HG02884 (cell line): ENCODE measurements around the gene PPP1R37.

Source experiments
- ATAC-seq: cut with Tn5 transposase; IDR thresholded peaks from one replicate; pipeline ENCODE4 v1.9.1; 2021; ENCODE audit warnings: mild to moderate bottlenecking, moderate library complexity; ENCODE audit not compliant: unreplicated experiment

PPP1R37 gene

DNA sequence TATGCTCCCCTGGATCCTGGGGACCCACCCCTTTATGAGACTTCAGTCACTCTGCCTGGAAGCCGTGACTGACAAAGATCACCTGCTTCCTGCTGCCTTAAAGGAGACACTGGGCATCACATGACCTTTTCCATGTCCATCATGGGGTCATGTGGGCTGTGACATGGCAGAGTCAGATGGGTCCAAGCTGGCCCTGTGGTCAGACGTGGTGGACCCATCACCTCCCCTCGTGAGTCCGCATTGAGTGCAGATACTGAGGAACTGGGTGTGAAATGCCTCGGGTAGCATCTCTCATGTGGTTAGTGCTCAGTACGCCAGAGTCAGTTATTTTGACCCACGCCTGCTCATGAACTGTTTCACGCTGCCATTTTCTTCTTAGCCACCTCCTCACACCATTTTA lies 40.7 kb downstream of the PPP1R37 start:
- no peak for ATAC-seq

DNA sequence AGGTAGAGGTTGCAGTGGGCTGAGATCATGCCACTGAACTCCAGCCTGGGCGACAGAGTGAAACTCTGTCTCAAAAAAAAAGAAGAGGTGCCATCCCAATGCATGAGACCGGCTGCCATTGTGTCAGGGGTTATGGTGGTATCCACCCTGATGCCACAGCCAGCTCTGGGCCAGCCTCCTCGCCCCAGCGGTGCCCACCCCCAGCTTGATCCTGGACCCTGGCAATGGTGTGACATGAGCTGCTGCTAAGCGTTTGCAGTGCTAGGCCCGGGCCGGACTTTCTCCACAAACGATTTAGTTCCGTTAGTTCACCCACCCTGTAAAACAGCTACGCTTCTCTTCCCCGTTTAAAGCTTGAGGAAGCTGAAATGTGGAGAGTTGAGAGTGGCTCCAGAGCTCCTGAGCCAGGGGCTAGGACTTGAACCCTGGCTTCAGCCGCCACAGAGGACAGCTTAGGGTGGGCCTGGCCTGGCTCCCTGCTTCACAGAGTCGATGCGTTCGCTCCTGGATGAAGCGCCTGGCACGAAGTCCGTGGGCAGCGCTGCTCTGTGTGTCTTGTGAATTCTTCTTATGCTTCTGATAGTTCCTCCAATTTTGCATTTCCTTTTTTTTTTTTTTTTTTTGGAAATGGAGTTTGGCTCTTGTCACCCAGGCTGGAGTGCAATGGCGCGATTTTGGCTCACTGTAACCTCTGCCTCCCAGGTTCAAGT lies 42.4 kb downstream of the PPP1R37 start:
- ATAC-seq, result no peak

DNA sequence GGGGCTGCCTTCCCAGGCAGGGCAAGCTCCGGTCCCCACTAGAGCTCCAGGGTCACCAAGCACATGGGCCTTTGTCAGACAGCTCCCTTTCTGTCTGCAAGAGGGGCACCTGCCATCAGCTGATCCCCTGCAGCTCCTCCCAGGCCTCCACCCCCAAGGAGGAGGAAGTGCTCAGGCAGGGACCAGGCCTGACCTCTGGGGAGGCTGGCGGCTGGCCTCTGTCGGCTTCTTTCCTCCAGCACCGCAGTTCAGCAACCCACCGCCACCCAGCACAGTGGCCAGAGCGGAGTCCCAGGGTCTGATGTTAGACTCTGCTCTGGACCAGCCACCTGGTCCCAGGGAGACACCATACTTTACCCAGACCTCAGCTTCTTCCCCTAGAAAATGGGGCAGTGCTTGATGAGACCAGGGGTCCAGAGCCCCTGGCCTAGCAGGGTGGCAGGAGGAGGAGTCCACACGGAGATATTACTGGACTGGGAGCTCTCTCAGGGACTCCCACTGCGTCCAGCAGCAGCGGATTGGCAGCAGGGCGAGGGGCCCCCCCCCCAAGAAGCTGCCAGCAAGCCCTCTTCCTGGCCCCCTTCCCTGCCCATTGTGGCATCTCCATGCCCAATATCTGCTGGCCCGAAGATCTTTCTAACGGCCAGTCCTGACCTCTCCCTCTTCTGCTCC lies 43.7 kb downstream of the PPP1R37 start:
- ATAC-seq, result no peak

DNA sequence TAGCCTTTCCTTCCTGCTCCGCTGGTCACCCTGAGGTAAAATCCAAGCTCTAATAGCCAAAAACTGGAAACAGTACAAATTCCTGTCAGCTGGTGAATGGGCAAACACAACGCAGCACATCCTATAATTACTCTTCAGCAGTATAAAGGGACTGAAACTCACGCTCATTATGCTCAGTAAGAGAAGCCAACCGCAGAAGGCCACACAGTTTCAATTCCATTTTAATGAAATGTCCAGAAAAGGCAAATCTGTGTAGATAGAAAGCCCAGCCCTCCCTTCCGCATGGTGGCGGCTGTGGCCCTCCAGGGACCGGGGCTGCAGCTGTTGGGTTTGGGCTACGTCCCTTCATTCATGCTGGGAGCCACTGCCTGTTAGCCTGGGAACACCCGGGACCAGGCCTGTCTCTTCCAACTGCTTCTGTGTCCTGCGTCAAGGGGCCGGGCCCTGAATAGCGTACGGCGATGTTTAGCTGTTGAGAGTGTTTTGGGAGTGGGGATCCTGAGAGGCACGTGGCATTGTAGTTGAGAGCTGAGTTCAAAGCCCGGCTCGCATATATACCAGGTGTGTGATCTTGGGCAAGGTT lies 44.3 kb downstream of the PPP1R37 start:
- no peak for ATAC-seq

DNA sequence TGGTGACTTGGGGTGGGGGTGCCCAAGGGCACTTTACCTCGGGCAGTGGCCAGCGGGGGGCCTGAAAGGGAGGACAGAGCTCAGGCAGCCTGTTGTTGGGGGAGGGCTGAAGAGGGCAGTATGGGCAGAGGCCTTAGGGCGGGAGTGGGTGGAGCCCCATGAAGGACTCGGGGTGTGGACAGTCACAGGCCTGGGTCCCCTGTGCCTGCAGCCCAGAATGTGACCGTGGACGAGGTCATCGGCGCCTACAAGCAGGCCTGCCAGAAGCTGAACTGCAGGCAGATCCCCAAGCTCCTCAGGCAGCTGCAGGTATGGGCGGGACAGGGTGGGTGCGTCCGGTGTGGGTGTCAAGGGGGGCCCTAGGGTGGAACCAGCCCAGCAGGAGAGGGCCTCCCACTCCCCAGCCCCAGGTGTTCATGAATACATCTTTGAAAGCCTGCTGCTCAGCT lies 45.3 kb downstream of the PPP1R37 start:
- ATAC-seq, result no peak

DNA sequence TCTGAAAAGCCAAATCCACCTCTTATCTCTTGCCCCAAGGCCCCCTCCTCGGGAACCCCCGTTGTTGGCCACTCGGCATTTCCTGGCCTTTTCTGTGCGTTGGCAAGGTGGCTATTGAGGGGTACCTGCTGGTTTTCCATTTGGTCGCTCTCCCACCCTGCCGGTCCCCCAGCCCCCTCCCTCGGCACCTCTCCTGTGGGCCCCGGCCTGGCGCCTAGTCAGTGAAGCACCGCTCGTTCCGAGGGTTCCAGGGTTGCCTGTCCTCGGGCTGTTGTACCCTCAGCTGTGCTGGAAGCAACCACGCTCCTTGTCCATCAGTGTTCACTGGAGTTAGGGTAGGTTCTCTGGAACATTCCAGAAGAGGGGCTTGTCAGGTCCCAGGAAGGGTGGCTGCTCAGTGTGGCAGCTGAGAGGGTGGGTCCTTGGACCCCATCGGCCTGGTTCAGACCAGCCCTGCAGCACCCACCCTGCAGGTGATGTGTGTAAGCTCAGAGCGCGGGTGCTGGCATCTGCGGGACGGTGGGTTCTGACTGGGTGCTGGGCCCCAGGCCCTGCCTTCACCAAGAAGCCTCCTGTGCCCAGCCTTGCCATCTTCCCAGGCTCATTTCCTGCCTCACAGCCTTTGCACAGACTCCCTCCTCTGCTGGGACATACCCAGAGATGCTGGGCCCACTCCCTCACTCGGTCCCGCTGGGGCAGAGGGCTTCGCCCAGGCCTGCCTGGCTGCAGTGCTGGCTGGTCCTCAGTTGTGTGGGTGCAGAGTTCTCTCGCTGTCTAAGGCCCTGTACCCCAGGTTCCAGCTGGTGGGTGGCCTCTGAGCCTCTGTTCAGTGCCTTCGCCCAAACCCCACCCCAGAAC lies 46.5 kb downstream of the PPP1R37 start:
- ATAC-seq, result no peak

DNA sequence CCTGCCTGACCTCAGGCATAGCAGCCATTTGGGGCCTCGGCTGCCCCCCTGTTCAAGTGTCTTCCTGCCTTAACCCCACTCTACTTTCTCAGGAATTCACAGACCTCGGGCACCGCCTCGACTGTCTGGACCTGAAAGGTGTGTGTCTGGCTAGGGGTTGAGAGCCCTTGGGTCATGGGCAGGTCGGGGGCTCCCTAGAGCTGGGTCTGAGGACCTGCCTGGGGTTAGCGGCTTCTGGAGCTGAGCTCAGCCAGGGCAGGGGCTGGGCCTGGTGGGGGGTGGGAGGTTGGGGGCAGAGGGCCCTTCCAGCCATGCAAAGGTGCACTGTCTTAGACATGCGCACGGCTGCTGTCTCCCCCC lies 47.1 kb downstream of the PPP1R37 start:
- ATAC-seq, result no peak

DNA sequence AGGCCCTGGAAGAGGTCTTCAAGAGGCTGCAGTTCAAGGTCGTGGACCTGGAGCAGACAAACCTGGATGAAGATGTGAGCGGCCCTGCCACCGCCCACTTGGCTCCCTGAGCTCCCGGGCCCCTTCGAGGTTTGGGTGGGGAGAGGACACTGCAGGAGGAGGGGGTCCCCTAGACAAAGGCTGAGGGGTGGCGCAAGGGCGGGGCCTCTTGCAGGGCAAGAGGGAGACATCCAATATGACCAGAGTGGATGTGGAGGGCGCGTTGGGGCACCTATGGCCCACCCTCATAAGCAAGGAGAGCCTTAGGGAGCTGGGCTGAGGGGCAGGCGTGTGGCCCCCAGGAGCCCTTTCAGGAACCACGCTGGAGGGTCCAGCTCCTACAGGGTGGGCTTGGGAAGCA lies 47.6 kb downstream of the PPP1R37 start:
- no peak for ATAC-seq

DNA sequence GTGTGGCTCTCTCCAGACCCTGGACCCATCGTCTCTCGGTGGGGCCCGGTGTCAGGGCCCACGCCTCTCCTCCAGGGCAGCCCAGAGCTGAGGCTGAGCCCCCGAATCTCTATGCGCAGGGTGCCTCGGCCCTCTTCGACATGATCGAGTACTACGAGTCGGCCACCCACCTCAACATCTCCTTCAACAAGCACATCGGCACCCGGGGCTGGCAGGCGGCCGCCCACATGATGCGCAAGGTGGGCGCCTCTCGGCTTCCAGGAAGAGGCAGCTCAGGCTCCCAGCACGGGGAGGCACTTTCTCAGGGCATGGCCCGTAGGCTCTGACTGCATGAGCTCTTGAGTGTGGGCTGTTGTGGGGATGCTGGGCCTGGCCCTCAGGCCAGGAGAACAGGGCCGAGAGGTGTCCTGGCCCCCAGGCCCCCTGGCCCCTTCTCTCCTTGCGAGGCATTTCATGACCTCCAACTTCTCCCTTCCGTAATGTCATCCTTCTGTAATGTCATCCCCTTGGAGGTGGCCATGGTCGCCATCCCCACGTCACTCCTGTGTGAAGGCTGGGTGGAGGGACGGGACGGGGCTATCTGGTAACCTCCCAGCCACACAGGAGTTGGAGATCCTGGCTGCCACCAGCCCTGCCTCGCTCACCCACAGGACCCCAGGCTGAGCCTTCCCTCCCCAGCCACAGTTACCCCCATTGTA lies 48.4 kb downstream of the PPP1R37 start:
- no peak for ATAC-seq

DNA sequence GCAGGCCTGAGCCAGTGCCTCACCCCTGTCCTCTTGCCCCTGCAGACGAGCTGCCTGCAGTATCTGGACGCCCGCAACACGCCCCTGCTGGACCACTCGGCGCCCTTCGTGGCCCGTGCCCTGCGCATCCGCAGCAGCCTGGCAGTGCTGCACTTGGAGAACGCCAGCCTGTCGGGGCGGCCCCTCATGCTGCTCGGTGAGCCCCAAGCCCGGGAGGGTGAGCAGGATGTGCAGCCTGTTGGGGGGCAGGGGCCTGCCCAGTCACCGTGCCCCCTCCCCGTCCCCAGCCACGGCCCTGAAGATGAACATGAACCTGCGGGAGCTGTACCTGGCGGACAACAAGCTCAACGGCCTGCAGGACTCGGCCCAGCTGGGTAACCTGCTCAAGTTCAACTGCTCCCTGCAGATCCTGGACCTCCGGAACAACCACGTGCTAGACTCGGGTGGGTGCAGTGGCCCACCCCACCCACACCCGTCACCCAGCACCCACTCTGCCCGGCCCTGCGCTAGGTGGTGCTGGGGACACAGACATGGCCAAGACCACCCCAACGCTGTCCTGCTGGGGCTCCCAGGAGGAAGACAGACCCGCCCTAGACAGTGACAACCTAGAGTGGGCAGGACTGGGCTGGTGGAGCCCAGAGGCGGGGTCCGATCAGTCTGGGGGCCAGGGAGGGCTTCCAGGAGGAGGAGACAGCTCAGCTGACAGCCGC lies 49.2 kb downstream of the PPP1R37 start:
- no peak for ATAC-seq

DNA sequence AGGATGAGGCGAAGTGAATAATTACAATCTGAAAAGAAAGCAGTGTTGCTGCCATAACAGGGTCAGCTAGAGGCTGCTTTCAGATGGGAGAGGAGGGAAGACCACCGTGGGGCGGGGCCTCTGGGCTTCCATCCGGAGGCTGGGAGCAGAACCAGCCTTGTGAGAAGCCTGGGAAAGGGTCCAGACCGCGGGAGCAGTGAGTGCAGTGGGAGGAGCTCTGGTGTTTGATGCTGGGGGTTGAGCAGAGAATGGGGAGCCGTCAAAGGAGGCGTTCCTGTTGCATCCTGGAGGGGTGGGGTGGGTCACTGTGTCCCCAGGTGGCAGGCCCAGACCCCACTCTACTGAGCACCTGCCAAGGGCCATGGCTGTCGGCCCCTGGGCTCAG lies 49.7 kb downstream of the PPP1R37 start:
- ATAC-seq, result no peak

DNA sequence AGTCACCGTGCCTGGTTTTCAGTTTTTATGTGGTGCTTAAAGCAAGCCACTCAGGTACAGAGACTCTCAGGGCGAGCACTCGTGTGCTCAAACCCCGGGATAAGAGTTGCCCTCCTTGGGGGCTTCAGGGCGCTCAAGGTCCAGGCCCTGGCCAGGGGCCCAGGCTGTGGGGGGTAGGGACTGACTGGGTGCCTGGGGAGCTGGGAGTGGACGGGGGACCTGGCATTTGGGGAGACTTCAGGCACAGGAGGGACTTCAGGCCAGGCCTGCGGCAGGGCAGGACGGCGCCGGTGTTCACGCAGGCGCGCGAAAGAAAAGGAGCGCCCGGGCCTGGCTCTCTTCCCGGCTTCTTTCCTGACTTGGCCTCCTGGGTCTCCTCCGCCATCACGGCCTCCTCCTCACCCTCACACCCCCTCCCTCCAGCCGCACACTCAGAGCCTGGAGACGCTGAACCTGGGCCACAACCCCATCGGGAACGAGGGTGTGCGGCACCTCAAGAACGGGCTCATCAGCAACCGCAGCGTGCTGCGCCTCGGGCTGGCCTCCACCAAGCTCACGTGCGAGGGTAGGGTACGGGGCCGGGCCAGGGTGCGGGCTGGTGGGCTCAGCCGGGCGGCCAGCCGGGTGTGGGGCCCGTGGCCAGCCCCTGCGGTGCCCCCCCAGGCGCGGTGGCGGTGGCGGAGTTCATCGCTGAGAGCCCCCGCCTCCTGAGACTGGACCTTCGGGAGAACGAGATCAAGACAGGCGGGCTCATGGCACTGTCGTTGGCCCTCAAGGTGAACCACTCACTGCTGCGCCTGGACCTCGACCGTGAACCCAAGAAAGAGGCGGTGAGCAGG lies 51.7 kb downstream of the PPP1R37 start:
- ATAC-seq, result no peak

DNA sequence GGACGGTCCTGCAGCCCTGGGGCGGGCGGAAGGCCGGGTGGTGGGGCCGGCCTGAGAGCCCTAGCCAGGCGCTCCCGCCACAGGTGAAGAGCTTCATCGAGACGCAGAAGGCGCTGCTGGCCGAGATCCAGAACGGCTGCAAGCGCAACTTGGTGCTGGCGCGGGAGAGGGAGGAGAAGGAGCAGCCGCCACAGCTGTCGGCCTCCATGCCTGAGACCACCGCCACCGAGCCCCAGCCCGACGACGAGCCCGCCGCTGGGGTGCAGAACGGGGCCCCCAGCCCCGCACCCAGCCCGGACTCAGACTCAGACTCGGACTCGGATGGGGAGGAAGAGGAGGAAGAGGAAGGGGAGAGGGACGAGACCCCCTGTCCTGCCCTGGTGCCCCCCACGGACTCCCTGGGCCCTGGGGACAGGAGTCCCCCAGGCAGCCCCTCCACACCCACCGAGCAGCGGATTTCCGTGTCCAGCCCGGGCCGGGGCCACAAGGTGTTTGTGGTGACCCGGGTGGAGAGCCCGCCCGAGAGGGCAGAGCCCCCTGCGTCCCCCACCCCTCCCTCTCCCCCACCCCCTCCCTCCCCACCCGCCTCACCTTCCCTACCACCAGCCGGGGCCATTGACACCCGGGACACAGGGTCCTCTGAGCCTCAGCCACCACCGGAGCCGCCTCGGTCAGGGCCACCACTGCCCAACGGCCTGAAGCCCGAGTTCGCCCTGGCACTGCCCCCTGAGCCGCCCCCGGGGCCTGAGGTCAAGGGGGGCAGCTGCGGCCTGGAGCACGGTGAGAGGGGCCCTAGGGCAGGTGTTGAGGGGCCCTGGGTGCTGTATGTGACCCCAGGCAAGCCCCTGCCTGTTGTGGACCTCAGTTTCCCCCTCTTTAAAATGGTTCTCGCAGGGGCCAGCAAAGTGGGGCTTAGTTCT lies 52.6 kb downstream of the PPP1R37 start:
- ATAC-seq, result no peak

DNA sequence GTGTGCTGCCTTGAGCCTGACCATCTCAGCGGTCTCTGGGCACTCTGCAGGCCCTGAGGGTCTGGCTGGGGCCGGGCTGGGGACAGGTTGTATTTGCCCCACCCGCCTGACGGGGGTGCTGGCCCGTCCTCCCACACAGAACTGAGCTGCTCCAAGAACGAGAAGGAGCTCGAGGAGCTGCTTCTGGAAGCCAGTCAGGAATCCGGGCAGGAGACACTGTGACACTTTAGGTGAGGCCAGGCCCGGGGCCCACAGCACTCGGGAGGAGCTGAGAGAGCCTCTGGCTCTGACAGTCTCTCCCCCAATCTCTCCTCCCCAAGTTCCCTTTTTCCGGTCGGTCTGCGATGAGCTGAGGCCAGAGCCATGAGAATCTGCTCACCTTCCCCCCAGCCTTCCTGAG lies 53.3 kb downstream of the PPP1R37 start:
- no peak for ATAC-seq

DNA sequence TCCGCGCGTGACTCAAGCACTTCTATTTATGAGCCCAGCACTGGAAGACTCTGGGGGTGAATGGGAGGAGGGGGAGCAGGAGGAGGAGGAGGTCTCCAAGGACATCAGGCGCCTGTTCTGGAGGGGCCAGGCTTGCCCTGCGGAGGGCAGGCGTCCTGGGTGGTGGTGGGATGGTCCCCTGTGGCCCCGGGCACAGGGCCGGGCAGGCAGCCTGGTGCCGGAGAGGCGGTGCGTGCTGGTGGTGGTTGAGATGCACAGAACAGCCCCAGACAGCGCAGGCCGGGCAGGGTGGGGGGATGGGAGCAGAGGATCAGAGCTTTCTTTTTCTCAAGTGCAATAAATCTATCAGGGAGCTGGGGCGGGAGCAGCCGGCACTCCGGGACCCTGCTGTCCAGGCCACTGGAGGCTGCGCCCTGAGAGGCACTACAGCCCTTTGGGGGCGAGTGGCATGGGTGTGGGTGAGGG lies 53.8 kb downstream of the PPP1R37 start:
- ATAC-seq, result no peak

DNA sequence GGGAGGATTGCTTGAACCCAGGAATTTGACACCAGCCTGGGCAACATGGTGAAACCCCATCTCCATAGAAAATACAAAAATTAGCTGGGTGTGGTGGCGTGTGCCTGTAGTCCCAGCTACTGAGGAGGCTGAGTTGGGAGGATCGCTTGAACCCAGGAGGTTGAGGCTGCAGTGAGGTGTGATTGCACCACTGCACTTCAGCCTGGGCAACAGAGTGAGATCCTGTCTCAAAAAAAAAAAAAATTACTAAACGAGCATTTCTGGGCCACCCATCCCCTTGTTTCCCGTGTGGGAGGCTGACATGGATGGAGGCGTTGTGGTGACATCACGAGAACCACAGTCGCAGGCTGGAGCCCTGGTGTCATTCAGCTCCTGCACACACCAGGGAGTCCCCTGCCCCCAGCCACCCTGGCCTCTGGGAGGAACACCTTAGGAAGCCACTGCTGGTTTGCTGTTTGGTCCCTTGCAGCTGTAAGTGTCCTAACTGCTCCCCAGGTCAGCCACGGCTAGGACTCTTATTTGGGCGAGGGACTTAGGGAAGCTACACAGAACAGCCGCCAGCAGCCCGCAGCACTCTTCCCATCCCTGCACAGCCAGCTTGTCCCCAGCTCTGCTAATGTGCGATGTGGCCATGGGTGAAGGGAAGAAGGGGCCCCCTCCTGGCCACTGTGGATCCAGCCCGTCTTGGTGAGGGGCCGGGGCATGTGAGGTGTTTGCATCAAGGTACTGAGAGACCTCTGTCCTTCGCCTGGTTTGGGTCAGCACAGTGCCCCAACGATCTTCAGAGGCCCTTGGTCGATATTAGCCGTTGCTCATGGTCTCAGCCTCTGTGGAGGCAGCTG lies 55.1 kb downstream of the PPP1R37 start:
- no peak for ATAC-seq

DNA sequence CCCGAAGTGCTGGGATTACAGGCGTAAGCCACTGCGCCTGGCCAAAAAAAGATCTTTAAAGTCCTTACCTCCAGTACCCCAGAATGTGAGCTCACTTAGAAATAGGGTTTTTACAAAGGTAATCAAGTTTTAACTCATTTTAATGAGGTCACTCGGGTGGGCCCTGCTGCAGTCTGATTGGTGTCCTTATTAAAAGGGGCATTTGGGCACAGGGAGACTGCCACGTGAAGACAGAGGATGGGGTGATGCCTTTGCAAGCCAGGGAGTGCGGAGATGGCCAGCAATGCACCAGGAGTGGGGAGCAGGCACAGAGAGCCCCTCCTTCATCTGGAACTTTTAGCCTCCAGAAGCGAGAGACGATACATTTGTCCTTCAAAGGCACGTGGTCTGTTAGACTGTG lies 56.1 kb downstream of the PPP1R37 start:
- no peak for ATAC-seq
